ENCODE data around the gene TAGLN3. TPM values are rescaled to one million over a fixed set of nuclear protein-coding genes. Genes with fewer than 3 reads are reported as not detected.

TAGLN3 gene
- total RNA-seq, 2 donors from 2014 or later = 0.49 to 6.9 TPM

DNA sequence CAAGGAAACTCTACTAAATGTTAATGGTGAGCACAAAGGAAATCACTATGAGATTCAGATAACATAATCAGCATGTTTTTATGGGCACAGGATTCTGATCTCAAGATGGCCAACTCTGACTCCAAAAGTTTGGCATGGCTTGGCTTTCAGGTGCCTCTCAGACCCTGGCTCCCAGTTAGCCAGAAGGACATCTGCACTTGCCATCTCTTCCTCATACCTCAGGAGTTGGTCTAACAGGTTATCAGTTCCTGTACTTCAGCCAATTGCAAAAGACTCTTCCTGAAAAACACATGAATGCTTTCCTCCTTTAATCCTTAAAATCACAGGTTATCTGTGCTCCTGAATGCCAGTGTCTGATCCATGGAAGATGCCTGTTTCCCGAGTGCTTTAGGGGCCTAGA is 60.8 kb downstream of the TAGLN3 start:
- peaks cover 4 to 6% of the 10 kb centered on the region in 2 donors for H3K36me3 Mint-ChIP-seq
- ATAC-seq = no peak
- no peaks in the 10 kb centered on the region for H3K9me3 Mint-ChIP-seq
- no peak for DNase-seq (ENCODE audit: low spot score in 2 of 2)
- H3K27ac Mint-ChIP-seq = no peak overlapping the region

- peaks cover 4 to 6% of the 10 kb centered on the region in 2 donors for H3K36me3 Mint-ChIP-seq
- no peak overlapping the region for H3K27ac Mint-ChIP-seq
- H3K9me3 Mint-ChIP-seq = no peaks in the 10 kb centered on the region
- DNase-seq (ENCODE audit: low spot score in 2 of 2) (no peak), ATAC-seq (no peak)
These were observed 62.4 kb downstream of the TAGLN3 start for GRCh38 chr3:112061152-112061551.

Other genes with a start within 250 kb of the TAGLN3 start
- gene PHLDB2, start 139.7 kb upstream of the TAGLN3 start, total RNA-seq = 1 to 10 TPM; 1.9 to 2.1 TPM
- 10 to 100 TPM; 68.1 to 87.6 TPM for gene ABHD10, start 19.9 kb upstream of the TAGLN3 start, total RNA-seq
- not detected for gene TMPRSS7, start 35.8 kb downstream of the TAGLN3 start, total RNA-seq
- 10 to 100 TPM in 1 of 2 donors, 1 to 10 TPM in 1; 6.5 to 11.2 TPM for gene C3orf52, start 87.5 kb downstream of the TAGLN3 start, total RNA-seq
- gene GCSAM, start 134.3 kb downstream of the TAGLN3 start, total RNA-seq = 10 to 100 TPM in 1 of 2 donors, 1 to 10 TPM in 1; 5.2 to 23.7 TPM